GM12878 (cell line): ENCODE results near the gene BDKRB2. TPM values are rescaled to one million over a fixed set of nuclear protein-coding genes. Genes with fewer than 3 reads are reported as not detected.

Source experiments
- ATF7 ChIP-seq: fragments of 450-650 bp; IDR thresholded peaks from 2 replicates; pipeline ENCODE4 v1.6.1; 2016; ENCODE audit warnings: low read depth, mild to moderate bottlenecking
- KAT2A ChIP-seq: conservative IDR thresholded peaks from 2 replicates; pipeline ENCODE4 v1.6.1; 2011; ENCODE audit warnings: low read depth, low read length; ENCODE audit not compliant: control insufficient read depth
- polyA plus RNA-seq, 11 experiments: library from polyadenylated mRNA; depleted of rRNA in 4 of 11; unstranded in 6 of 11; stranded (reverse) in 5 of 11; fragments of >200 nt; fragmentation: Nextera tagmentation in 4 of 11; fragmentation: Illumina TruSeq in 1 of 11; extraction: Ambion mirVana in 4 of 11; extraction: Trizol in 1 of 11; gene quantifications; 1 replicate in 1 of 11; 2 replicates in 10 of 11; pipeline versions ENCODE4 v1.2.1 to v1.2.3, GENCODE V29; 2011 to 2016; ENCODE audit warnings: inconsistent platforms in 2 of 11, missing spikeins in 2 of 11, low read depth in 1 of 11
- total RNA-seq, 4 experiments: library from RNA; depleted of rRNA in 3 of 4; stranded (reverse); fragments of >200 nt in 3 of 4; fragmentation: Illumina TruSeq in 1 of 4; extraction: Trizol in 1 of 4; gene quantifications; 2 replicates each; pipeline versions ENCODE4 v1.2.1 to v1.2.3, GENCODE V29; 2013 to 2021
- TF ChIP-seq, protein P1 (sequence below): fragments of 450-650 bp; IDR thresholded peaks from 2 replicates; pipeline ENCODE4 v1.6.1; 2016; ENCODE audit warnings: mild to moderate bottlenecking, moderate library complexity, borderline replicate concordance
- TF ChIP-seq, protein P2 (sequence below): IDR thresholded peaks from 2 replicates; pipeline ENCODE4 v1.6.1; 2012; ENCODE audit warnings: low read depth, low read length, improper control_type of control experiment
- TF ChIP-seq, protein P3 (sequence below): IDR thresholded peaks from 2 replicates; pipeline ENCODE4 v1.6.1; 2011; ENCODE audit warnings: low read depth, low read length, improper control_type of control experiment, borderline replicate concordance
- TF ChIP-seq, protein P4 (sequence below): IDR thresholded peaks from 2 replicates; pipeline ENCODE4 v1.6.1; 2011; ENCODE audit warnings: low read depth, mild to moderate bottlenecking, low read length, moderate library complexity, borderline replicate concordance; ENCODE audit errors: extremely low read depth
- TF ChIP-seq, protein P5 (sequence below): IDR thresholded peaks from 2 replicates; pipeline ENCODE4 v1.6.1; 2012; ENCODE audit warnings: mild to moderate bottlenecking, low read depth, low read length

BDKRB2 gene
- total and polyA plus RNA-seq, 10 of the 15 experiments (the other 5 are each of a cell fraction or from before 2014, with no cell fraction given): 0.08 TPM; not detected in 9

DNA sequence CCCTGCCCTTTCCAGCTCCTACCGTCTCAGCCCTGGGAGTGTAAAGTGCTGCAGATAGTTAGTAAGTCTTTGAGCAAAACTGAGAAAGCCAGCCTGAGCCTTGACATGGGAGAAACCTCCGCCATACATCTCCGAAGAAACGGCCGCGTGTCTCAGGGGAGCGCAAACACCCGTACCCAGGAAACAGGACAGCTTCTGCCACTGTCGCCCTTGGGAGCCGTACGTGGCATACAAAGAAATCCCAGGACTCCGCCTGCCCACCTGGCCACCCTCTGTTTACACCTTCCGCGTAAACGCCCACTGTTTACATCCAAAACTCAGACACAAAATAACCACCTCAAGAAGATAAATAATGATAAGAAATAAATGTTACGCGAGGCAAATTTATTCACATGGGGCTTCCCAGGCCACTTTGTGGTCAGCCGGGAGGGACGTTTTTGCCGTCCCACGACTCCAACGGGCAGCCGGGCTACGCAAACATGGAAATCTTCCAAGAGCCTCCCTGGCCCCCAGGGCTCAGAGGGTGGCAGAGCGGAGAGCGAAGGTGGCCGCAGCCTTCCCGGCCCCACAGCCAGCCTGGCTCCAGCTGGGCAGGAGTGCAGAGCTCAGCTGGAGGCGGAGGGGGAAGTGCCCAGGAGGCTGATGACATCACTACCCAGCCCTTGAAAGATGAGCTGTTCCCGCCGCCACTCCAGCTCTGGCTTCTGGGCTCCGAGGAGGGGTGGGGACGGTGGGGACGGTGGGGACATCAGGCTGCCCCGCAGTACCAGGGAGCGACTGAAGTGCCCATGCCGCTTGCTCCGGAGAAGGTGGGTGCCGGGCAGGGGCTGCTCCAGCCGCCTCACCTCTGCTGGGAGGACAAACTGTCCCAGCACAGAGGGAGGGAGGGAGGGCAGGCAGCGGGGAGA lies at the start of gene BDKRB2 (continued):
- TF ChIP-seq, protein P1, sequence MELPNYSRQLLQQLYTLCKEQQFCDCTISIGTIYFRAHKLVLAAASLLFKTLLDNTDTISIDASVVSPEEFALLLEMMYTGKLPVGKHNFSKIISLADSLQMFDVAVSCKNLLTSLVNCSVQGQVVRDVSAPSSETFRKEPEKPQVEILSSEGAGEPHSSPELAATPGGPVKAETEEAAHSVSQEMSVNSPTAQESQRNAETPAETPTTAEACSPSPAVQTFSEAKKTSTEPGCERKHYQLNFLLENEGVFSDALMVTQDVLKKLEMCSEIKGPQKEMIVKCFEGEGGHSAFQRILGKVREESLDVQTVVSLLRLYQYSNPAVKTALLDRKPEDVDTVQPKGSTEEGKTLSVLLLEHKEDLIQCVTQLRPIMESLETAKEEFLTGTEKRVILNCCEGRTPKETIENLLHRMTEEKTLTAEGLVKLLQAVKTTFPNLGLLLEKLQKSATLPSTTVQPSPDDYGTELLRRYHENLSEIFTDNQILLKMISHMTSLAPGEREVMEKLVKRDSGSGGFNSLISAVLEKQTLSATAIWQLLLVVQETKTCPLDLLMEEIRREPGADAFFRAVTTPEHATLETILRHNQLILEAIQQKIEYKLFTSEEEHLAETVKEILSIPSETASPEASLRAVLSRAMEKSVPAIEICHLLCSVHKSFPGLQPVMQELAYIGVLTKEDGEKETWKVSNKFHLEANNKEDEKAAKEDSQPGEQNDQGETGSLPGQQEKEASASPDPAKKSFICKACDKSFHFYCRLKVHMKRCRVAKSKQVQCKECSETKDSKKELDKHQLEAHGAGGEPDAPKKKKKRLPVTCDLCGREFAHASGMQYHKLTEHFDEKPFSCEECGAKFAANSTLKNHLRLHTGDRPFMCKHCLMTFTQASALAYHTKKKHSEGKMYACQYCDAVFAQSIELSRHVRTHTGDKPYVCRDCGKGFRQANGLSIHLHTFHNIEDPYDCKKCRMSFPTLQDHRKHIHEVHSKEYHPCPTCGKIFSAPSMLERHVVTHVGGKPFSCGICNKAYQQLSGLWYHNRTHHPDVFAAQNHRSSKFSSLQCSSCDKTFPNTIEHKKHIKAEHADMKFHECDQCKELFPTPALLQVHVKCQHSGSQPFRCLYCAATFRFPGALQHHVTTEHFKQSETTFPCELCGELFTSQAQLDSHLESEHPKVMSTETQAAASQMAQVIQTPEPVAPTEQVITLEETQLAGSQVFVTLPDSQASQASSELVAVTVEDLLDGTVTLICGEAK: no peak
- TF ChIP-seq, protein P2, sequence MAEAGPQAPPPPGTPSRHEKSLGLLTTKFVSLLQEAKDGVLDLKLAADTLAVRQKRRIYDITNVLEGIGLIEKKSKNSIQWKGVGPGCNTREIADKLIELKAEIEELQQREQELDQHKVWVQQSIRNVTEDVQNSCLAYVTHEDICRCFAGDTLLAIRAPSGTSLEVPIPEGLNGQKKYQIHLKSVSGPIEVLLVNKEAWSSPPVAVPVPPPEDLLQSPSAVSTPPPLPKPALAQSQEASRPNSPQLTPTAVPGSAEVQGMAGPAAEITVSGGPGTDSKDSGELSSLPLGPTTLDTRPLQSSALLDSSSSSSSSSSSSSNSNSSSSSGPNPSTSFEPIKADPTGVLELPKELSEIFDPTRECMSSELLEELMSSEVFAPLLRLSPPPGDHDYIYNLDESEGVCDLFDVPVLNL: no peak
- TF ChIP-seq KAT2A (no peak), ATF7 (peak; percentile 64)
- TF ChIP-seq, protein P3, sequence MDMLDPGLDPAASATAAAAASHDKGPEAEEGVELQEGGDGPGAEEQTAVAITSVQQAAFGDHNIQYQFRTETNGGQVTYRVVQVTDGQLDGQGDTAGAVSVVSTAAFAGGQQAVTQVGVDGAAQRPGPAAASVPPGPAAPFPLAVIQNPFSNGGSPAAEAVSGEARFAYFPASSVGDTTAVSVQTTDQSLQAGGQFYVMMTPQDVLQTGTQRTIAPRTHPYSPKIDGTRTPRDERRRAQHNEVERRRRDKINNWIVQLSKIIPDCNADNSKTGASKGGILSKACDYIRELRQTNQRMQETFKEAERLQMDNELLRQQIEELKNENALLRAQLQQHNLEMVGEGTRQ: no peak
- TF ChIP-seq, protein P4, sequence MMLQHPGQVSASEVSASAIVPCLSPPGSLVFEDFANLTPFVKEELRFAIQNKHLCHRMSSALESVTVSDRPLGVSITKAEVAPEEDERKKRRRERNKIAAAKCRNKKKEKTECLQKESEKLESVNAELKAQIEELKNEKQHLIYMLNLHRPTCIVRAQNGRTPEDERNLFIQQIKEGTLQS: no peak
- TF ChIP-seq, protein P5, sequence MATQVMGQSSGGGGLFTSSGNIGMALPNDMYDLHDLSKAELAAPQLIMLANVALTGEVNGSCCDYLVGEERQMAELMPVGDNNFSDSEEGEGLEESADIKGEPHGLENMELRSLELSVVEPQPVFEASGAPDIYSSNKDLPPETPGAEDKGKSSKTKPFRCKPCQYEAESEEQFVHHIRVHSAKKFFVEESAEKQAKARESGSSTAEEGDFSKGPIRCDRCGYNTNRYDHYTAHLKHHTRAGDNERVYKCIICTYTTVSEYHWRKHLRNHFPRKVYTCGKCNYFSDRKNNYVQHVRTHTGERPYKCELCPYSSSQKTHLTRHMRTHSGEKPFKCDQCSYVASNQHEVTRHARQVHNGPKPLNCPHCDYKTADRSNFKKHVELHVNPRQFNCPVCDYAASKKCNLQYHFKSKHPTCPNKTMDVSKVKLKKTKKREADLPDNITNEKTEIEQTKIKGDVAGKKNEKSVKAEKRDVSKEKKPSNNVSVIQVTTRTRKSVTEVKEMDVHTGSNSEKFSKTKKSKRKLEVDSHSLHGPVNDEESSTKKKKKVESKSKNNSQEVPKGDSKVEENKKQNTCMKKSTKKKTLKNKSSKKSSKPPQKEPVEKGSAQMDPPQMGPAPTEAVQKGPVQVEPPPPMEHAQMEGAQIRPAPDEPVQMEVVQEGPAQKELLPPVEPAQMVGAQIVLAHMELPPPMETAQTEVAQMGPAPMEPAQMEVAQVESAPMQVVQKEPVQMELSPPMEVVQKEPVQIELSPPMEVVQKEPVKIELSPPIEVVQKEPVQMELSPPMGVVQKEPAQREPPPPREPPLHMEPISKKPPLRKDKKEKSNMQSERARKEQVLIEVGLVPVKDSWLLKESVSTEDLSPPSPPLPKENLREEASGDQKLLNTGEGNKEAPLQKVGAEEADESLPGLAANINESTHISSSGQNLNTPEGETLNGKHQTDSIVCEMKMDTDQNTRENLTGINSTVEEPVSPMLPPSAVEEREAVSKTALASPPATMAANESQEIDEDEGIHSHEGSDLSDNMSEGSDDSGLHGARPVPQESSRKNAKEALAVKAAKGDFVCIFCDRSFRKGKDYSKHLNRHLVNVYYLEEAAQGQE: no peak
